Activated T-cell treated with anti-CD3 and anti-CD28 coated beads for 1 hour (primary cell): ENCODE data around the gene EIF4EBP2.
A peak's percentile ranks its signal among the peaks of the same experiment; 100 is the strongest.

Experiments
- DNase-seq: peaks from one replicate; pipeline ENCODE4 v3.0.0-alpha.2; 2020; ENCODE audit warnings: low read depth

Gene EIF4EBP2

DNA sequence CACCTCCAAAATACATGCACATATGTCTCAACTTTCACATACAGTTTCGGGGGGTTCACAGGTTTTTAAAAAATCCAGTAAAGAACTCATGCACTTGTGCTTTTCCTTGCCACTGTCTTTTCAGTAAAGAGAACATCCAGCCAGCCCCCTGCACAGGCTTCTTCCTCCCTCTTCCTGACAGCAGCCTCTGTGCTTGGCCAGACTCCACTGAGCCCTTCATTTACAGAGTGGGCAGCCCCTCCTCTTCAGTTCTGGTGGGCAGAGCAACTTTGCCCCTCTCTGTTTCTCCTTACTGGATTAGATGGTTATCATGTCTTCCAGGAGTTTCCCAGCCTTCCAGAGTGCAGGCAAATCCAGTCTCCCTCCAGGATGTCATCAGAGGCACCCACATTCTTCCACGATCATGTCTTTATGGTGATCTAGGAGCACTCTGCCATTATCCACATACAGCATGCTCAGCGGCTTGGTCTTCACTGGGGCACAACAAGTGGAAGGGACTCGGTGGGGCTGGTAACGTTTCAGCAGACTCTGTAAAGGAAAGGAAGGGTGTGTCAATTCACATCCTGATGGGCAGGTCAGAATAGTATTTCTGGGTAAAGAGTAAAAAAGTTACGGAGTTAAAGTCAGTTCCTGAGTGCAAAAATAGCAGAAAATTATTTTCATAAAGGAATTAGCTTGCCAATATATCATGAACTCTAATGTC is 28.8 kb downstream of the EIF4EBP2 start:
- DNase-seq = no peak

DNA sequence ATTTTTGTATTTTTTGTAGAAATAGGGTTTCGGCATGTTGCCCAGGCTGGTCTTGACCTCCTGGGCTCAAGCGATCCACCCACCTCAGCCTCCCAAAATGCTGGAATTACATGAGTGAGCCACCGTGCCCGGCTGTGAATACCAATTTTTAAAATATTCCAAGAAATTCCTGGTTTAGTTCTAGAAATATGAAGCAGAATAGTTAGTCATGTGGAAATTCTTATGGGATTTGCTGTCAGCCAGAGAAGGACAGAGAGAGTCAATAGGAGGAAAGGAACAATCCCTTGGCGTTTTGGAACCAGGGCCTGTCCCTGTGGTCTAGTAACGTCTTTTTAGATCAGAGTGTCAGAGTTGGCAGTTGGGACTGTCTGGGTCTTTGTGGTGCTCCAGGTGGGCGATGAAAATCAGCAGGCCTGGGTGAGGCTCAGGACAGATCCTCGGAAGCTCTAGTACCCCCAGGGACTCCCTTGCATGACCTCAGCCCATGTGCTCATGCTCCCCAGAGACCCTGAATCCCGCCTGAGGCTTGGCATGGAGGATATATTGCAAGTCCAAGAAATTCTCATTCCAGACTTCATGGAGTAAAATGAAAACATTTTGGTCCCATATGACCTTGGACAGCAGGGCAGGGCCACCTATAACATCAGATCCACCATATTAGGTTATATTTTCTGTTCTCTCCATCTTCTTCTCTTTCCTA is 29.8 kb downstream of the EIF4EBP2 start:
- DNase-seq = no peak

DNA sequence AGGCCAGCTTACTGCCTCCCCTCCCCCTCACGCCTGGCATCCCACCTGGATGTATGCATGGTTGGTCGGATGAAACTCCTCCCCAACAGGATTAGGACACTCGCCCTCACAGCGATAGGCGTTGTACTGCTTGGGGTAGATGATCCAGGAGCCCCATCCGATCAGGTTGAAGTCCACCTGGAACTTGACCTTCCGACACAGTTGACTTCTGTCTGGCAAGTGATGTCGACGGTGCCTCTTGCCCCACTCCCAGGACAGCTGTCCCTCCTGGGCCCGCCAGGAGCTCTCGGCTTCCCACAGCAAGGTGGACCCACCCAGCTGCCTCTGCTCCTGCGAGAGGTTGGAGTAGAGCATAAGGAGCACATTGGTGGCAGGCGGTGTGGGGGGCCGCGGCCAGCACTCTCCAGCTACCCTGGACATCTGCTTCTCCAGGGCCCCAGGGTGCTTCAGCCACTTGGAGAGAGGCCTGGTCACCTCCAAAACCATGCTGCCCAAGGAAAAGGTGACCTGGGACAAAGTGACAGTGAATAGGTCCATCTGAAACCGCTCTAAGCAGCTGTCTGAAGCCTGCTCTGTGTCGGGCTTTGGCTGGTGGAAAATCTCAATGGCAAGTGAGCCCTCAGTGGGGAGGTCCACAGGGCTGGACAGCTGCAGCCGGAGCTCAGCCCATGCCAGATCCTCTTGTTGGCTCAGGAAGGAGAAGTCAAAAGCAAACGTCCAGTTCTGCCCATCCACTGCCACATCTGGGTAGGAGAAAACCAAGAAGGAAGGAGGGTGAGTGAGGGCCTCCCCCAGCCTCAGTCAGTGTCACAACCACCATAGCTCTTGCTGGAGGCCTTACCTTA is 31.5 kb downstream of the EIF4EBP2 start:
- DNase-seq = no peak

DNA sequence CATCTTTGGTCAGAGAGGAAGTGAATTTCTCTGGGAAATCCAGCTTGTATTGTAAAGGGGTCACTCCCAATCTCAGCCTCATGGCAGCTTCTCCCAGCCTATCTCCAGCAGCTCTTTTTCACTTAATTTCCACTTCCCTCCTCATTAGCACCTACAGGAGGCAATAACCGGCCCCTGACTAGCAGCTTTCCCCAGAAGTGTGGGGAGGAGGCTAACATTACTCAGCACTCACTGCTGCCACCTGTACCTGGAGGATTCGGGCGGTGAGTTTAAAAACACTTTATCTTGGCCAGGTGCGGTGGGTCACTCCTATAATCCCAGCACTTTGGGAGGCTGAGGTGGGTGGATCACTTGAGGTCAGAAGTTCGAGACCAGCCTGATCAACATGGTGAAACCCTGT is 33.8 kb downstream of the EIF4EBP2 start:
- no peak for DNase-seq

DNA sequence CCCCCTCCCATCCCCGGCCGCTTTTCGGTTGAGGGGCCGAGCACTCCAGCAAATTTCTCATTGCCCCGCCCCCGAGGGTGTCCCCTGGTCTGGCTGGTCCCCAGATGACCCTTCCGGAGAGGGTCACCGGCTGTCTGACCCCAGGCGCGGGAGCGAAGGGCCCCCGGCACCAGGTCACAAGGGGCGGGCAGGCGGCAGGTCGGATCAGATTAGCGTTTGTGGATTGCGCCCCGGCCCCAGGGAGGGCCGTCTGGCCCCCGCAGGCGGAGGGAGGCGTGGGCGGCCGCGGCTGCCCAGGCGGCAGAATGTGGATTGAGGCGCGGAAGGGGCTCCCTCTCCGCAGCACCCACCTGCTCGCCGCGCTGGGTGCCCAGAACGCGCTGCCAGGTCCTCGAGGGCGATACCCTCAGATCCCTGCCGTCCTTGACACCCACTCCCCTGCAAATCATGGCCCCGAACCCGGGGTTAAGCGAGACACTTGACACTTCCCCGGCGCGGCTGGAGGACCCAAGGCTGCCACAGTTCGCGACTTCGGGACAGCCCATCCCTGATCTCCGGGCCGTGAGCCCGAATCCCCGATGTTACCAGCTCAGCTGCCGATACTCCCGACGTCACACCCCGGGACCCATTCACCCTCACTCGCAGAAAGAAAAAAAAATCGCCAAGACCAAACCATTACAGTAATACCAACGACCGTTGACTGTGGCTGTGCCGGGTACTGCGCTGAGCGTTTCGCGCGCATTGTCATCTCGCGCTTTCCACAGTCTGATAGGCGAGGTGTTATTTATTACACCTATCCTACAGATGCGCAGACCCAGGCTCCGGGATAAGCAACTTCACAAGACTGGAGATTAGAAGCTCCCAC is 36.6 kb downstream of the EIF4EBP2 start:
- DNase-seq = no peak

GRCh38 chr10:70441161-70441894 is 37.4 kb downstream of the EIF4EBP2 start, which contains the start of gene NODAL:
NODAL (minus strand) TSS chr10:70441681; CDS start chr10:70441667, 14 bp downstream.
- DNase-seq = no peak

DNA sequence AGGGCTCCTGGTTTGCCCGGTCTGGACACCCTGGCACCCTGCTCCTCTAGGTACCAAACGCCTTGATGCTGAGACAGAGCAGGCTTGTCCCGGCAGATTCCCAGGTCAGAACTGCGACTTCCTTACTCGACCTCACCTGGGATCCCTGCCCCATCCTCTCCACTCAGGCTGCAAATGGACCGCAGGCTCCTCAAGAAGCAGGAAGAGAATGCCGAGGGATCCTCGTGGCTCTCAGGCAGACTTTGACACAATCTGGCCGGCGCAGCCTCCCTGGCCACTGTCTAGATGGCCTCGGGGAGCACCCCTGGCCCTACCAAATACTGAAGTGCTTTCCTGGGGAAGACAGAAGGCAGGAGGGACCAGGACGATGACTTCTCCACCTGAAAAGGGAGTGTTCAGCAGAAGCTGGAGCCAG is 38.0 kb downstream of the EIF4EBP2 start:
- DNase-seq = no peak

GRCh38 chr10:70442332-70442988 is 38.5 kb downstream of the EIF4EBP2 start:
- no peak for DNase-seq

GRCh38 chr10:70444744-70445143 is 40.8 kb downstream of the EIF4EBP2 start:
- no peak for DNase-seq

- no peak for DNase-seq
These were observed 42.0 kb downstream of the EIF4EBP2 start for GRCh38 chr10:70445718-70446657.

DNA sequence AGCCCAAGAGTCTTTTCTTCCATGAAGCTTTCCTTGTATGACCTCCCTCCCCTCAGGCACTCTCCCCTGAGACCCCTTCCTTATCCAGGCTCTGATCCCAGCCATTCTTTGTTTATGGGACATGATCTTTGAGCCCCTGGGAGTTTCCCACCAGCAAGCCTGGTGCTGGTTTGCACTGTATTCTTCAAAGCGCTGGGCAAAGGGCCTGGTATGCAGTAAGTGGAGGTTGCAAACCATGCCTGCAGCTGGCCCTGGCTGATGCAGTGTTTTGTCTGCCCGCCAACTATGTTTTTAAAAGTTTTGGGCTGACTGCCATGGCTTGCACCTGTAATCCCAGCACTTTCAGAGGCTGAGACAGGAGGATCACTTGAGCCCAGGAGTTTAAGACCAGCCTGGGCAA is 44.3 kb downstream of the EIF4EBP2 start:
- no peak for DNase-seq

GRCh38 chr10:70455213-70455630 is 51.3 kb downstream of the EIF4EBP2 start:
- no peak for DNase-seq

GRCh38 chr10:70456164-70456563 is 52.2 kb downstream of the EIF4EBP2 start:
- DNase-seq = no peak

GRCh38 chr10:70457759-70458305 is 53.9 kb downstream of the EIF4EBP2 start:
- DNase-seq = no peak

- DNase-seq = peak; percentile 23
These were observed 54.5 kb downstream of the EIF4EBP2 start for GRCh38 chr10:70458329-70459060.

- DNase-seq = no peak
These were observed 55.3 kb downstream of the EIF4EBP2 start for GRCh38 chr10:70459061-70459773.

- DNase-seq = no peak
These were observed 56.0 kb downstream of the EIF4EBP2 start for GRCh38 chr10:70459774-70460490.
